HUES64 (cell line): ENCODE data around the gene PSD.

Experiments used
- H3K27ac ChIP-seq: 2 replicates; pipeline ENCODE4 v1.7.0; 2013; ENCODE audit warnings: low read depth, low read length, inconsistent platforms
- H3K27me3 ChIP-seq: 2 replicates; pipeline ENCODE4 v1.6.1; 2013; ENCODE audit warnings: mild to moderate bottlenecking, low read length; ENCODE audit not compliant: insufficient read depth
- H3K36me3 ChIP-seq: 2 replicates; pipeline ENCODE4 v1.6.1; 2013; ENCODE audit warnings: mild to moderate bottlenecking, low read length; ENCODE audit not compliant: insufficient read depth
- H3K4me1 ChIP-seq: 2 replicates; pipeline ENCODE4 v1.6.1; 2013; ENCODE audit warnings: mild to moderate bottlenecking, low read length, moderate library complexity; ENCODE audit not compliant: insufficient read depth
- H3K4me3 ChIP-seq: 2 replicates; pipeline ENCODE4 v1.5.1; 2013; ENCODE audit warnings: mild to moderate bottlenecking, low read length, moderate library complexity
- H3K9ac ChIP-seq: 2 replicates; pipeline ENCODE4 v1.6.1; 2013; ENCODE audit warnings: mild to moderate bottlenecking, low read depth, low read length
- H3K9me3 ChIP-seq: 2 replicates; pipeline ENCODE4 v1.6.1; 2013; ENCODE audit warnings: low read depth, low read length; ENCODE audit not compliant: insufficient read depth
- WGBS: fragments of 150-250, 120-280 bp; methylation state at CpG from one replicate; pipeline ENCODE4 v1.1.7; 2013; ENCODE audit warnings: missing lambda C conversion rate; 5-methylcytosine and 5-hydroxymethylcytosine counted together

PSD gene

GRCh38 chr10:102438374-102438773, 19.8 kb upstream of the PSD start:
- 81% methylated on average over 1 of the region's 1 CpG for WGBS
- Histone ChIP-seq H3K9ac (no peak overlapping the region), H3K36me3 (no peaks in the 10 kb centered on the region), H3K4me1 (peaks cover 6% of the 10 kb centered on the region; the same call in 1 of the 2 replicates), H3K4me3 (no peak overlapping the region), H3K9me3 (no peaks in the 10 kb centered on the region), H3K27me3 (peaks cover 38% of the 10 kb centered on the region), H3K27ac (no peak overlapping the region)

- no peak overlapping the region for H3K27ac ChIP-seq
- H3K9ac ChIP-seq: no peak overlapping the region
- 91% methylated on average over 3 of the region's 3 CpGs for WGBS
- no peaks in the 10 kb centered on the region for H3K36me3 ChIP-seq
- no peak overlapping the region for H3K4me3 ChIP-seq
- H3K4me1 ChIP-seq: peaks cover 6% of the 10 kb centered on the region; the same call in 1 of the 2 replicates
- H3K9me3 ChIP-seq: no peaks in the 10 kb centered on the region
- H3K27me3 ChIP-seq: peaks cover 40% of the 10 kb centered on the region
Measured at GRCh38 chr10:102437515-102437914, 18.9 kb upstream of the PSD start.

- peaks cover 39% of the 10 kb centered on the region for H3K27me3 ChIP-seq
- H3K4me1 ChIP-seq: peaks cover 10% of the 10 kb centered on the region; the same call in 1 of the 2 replicates
- no peak overlapping the region for H3K27ac ChIP-seq
- H3K4me3 ChIP-seq: no peak overlapping the region
- WGBS: 84% methylated on average over 6 of the region's 6 CpGs
- no peak overlapping the region for H3K9ac ChIP-seq
- no peaks in the 10 kb centered on the region for H3K9me3 ChIP-seq
- no peaks in the 10 kb centered on the region for H3K36me3 ChIP-seq
Measured at GRCh38 chr10:102436312-102436711, 17.7 kb upstream of the PSD start.

- peaks cover 39% of the 10 kb centered on the region for H3K27me3 ChIP-seq
- peaks cover 10% of the 10 kb centered on the region; the same call in 1 of the 2 replicates for H3K4me1 ChIP-seq
- WGBS: 9% methylated on average over 10 of the region's 14 CpGs
- no peaks in the 10 kb centered on the region for H3K36me3 ChIP-seq
- no peak overlapping the region for H3K27ac ChIP-seq
- H3K4me3 ChIP-seq: peak overlapping the region; percentile 37
- H3K9me3 ChIP-seq: no peaks in the 10 kb centered on the region
- no peak overlapping the region for H3K9ac ChIP-seq
Measured at GRCh38 chr10:102435529-102436233, 17.1 kb upstream of the PSD start.

- Histone ChIP-seq H3K9ac (no peak overlapping the region), H3K27ac (no peak overlapping the region)
Measured at GRCh38 chr10:102435133-102435497, 16.5 kb upstream of the PSD start.

GRCh38 chr10:102434394-102435132, 16.0 kb upstream of the PSD start:
- 16% methylated on average over 6 of the region's 9 CpGs for WGBS
- no peaks in the 10 kb centered on the region for H3K9me3 ChIP-seq
- no peaks in the 10 kb centered on the region for H3K36me3 ChIP-seq
- H3K4me3 ChIP-seq: peak overlapping the region; percentile 37; the same call in 1 of the 2 replicates
- H3K9ac ChIP-seq: no peak overlapping the region
- peaks cover 10% of the 10 kb centered on the region; the same call in 1 of the 2 replicates for H3K4me1 ChIP-seq
- H3K27me3 ChIP-seq: peaks cover 39% of the 10 kb centered on the region
- no peak overlapping the region for H3K27ac ChIP-seq

More at GRCh38 chr10:102435133-102435497, 16.5 kb upstream of the PSD start:
- Histone ChIP-seq H3K9me3 (no peaks in the 10 kb centered on the region), H3K27me3 (peaks cover 39% of the 10 kb centered on the region), H3K4me3 (peak overlapping the region; percentile 37), H3K36me3 (no peaks in the 10 kb centered on the region), H3K4me1 (peaks cover 10% of the 10 kb centered on the region; the same call in 1 of the 2 replicates)
- WGBS: 7% methylated on average over 5 of the region's 5 CpGs

- H3K27me3 ChIP-seq: peaks cover 39% of the 10 kb centered on the region
- 64% methylated on average over 5 of the region's 5 CpGs for WGBS
- H3K4me1 ChIP-seq: peaks cover 10% of the 10 kb centered on the region; the same call in 1 of the 2 replicates
- no peak overlapping the region for H3K4me3 ChIP-seq
- H3K9ac ChIP-seq: no peak overlapping the region
- no peaks in the 10 kb centered on the region for H3K36me3 ChIP-seq
- no peak overlapping the region for H3K27ac ChIP-seq
- H3K9me3 ChIP-seq: no peaks in the 10 kb centered on the region
Measured at GRCh38 chr10:102433619-102434046, 15.0 kb upstream of the PSD start.

- no peaks in the 10 kb centered on the region for H3K36me3 ChIP-seq
- peak within 1 kb of the TSS; percentile 86 for H3K4me3 ChIP-seq
- peaks cover 10% of the 10 kb centered on the region; the same call in 1 of the 2 replicates for H3K4me1 ChIP-seq
- 1% methylated on average over 47 of the region's 52 CpGs for WGBS
- peak within 1 kb of the TSS; percentile 80 for H3K9ac ChIP-seq
- H3K27me3 ChIP-seq: peaks cover 39% of the 10 kb centered on the region
- H3K27ac ChIP-seq: peak within 1 kb of the TSS; percentile 73
- H3K9me3 ChIP-seq: no peaks in the 10 kb centered on the region
Measured at GRCh38 chr10:102432162-102432950, 13.8 kb upstream of the PSD start, which contains the start of gene CUEDC2. TSS of gene CUEDC2 (minus strand) at chr10:102432574. CDS start at chr10:102425188, 7,386 bp downstream.

GRCh38 chr10:102431452-102432124, 13.0 kb upstream of the PSD start:
- WGBS: 34% methylated on average over 4 of the region's 4 CpGs
- peaks cover 10% of the 10 kb centered on the region; the same call in 1 of the 2 replicates for H3K4me1 ChIP-seq
- no peaks in the 10 kb centered on the region for H3K9me3 ChIP-seq
- H3K27me3 ChIP-seq: peaks cover 36% of the 10 kb centered on the region
- H3K9ac ChIP-seq: peak overlapping the region; percentile 80
- peak overlapping the region; percentile 86 for H3K4me3 ChIP-seq
- peak overlapping the region; percentile 73 for H3K27ac ChIP-seq
- no peaks in the 10 kb centered on the region for H3K36me3 ChIP-seq

GRCh38 chr10:102429468-102429867, 10.9 kb upstream of the PSD start:
- 86% methylated on average over 8 of the region's 8 CpGs for WGBS
- no peak overlapping the region for H3K9ac ChIP-seq
- peaks cover 4% of the 10 kb centered on the region; the same call in 1 of the 2 replicates for H3K4me1 ChIP-seq
- H3K36me3 ChIP-seq: peaks cover 2% of the 10 kb centered on the region; the same call in 1 of the 2 replicates
- no peak overlapping the region for H3K27ac ChIP-seq
- H3K4me3 ChIP-seq: no peak overlapping the region
- H3K9me3 ChIP-seq: no peaks in the 10 kb centered on the region
- H3K27me3 ChIP-seq: peaks cover 16% of the 10 kb centered on the region
